ENCODE results near the gene CEP250. TPM values are rescaled to one million over a fixed set of nuclear protein-coding genes. Genes with fewer than 3 reads are reported as not detected.

CEP250 gene
- total RNA-seq, 1 donor from 2014 or later = 74.1 TPM

GRCh38 chr20:35449855-35450254 lies 5.5 kb upstream of the CEP250 start:
- intact Hi-C loops (cut with micrococcal nuclease) = loop anchor here (10.0 kb wide), 1 partner anchor 625 kb away; the partner anchor contains the start of gene NCOA6

DNA sequence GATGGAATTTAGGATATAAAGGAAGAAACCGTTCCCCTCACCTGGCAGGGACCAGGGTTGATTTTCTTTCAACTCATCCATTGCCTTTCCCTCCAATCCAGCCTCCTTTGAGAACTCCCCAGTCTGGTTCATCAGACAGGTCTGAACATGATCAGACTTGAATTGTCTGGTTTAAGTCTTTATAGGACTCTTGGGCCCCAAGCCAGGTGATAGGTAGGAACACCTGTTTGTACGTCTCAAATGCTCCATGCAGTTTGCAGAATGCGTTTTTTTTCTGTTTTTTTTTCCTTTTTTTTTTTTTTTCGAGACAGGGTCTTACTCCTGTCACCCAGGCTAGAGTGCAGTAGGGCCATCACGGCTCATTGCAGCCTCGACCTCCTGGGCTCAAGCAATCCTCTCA lies 4.1 kb upstream of the CEP250 start:
- intact Hi-C loops (cut with micrococcal nuclease) = loop anchor here (10.0 kb wide), 1 partner anchor 626 kb away; the partner anchor contains the start of gene NCOA6

- intact Hi-C loops (cut with micrococcal nuclease) = loop anchor here (1.0 to 10.0 kb wide), 10 partner anchors 37 to 1725 kb away; partner anchors contain the start of genes CPNE1, MROH8, NCOA6 and NFS1
Observed at GRCh38 chr20:35453647-35454046, 1.8 kb upstream of the CEP250 start.

DNA sequence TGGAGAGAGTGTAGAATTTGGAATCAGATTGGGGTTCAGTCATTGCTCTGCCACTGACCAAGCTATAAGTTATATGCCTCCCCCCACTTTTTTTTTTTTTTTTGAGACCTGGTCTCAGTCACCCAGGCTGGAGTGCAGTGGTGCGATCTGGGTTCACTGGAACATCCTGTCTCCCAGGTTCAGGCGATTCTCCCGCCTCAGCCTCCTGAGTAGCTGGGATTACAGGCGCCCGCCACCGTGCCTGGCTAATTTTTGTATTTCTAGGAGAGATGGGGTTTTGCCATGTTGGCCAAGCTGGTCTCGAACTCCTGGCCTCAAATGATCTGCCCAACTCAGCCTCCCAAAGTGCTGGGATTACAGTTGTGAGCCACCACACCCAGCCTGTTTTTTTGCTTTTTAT lies 1.3 kb downstream of the CEP250 start:
- intact Hi-C loops (cut with micrococcal nuclease) = loop anchor here (10.0 kb wide), 1 partner anchor 632 kb away; the partner anchor contains the start of gene NCOA6

GRCh38 chr20:35457539-35457938 lies 2.1 kb downstream of the CEP250 start:
- intact Hi-C loops (cut with micrococcal nuclease) = loop anchor here (10.0 kb wide), 1 partner anchor 633 kb away; the partner anchor contains the start of gene NCOA6

DNA sequence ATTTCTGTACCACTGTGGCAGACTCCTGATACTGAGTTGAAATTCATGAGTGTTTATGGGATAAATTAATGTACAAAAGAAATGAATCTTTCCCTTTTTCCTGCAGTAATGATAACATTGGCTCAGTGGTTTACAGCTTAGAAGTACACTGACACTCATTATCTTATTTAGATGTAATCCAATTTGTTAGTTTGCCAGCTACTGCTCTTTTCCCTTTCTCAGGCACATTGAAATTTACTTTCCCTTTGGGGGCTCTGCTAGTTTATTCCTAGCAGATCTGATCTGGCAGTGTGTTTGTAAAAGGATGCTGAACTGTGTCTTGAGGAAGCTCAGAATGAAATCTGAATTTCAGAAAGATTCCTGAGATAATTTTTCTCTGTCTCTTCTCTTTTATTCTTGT lies 3.0 kb downstream of the CEP250 start:
- intact Hi-C loops (cut with micrococcal nuclease) = loop anchor here (10.0 kb wide), 1 partner anchor 634 kb away; the partner anchor contains the start of gene NCOA6

DNA sequence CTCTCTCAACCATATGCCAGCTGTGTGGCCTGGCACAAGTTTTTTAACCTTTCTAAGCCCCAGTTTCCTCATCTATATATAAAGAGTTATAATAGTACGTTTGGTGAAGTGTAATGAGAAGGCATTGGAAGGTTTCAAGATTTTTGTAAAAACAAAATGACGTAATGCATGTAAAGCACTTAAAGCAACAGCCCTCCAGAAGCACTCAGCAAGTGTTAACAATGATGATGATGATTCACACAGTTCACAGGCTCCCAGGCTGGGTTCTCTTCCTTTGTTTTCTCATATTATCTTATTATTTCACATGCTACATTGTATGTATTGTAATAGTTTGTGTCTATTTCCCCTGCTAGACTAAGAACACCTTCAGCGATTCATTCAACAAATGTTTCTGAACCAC lies 6.2 kb downstream of the CEP250 start:
- intact Hi-C loops (cut with micrococcal nuclease) = loop anchor here (2.0 kb wide), 1 partner anchor 203 kb away; the partner anchor contains the start of genes CPNE1 and RBM12

- intact Hi-C loops (cut with micrococcal nuclease) = loop anchor here (2.0 kb wide), 1 partner anchor 202 kb away; the partner anchor contains the start of genes CPNE1 and RBM12
Observed at GRCh38 chr20:35462351-35462750, 7.0 kb downstream of the CEP250 start.

- intact Hi-C loops (cut with micrococcal nuclease) = loop anchor here (1.0 to 2.0 kb wide), 9 partner anchors 8 to 529 kb away; partner anchors contain the start of genes CEP250, CPNE1, NFS1 and RBM12
Observed at GRCh38 chr20:35463455-35464300, 8.3 kb downstream of the CEP250 start.

DNA sequence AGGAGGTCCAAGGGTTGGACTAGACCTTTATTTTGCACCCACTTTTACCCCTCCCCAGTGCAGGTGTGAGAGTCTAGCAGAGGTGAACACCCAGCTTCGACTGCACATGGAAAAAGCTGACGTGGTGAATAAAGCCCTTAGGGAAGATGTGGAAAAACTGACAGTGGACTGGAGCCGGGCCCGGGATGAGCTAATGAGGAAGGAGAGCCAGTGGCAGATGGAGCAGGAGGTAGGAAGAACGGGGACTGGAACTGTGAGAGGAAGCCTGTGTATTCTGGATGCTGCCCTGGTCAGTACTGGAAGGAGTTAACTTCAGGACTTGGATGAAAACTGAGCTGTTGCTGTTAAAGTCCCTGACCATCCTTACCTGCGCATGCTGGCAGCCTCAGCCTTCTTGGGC lies 10.6 kb downstream of the CEP250 start:
- intact Hi-C loops (cut with micrococcal nuclease) = no loop called here

DNA sequence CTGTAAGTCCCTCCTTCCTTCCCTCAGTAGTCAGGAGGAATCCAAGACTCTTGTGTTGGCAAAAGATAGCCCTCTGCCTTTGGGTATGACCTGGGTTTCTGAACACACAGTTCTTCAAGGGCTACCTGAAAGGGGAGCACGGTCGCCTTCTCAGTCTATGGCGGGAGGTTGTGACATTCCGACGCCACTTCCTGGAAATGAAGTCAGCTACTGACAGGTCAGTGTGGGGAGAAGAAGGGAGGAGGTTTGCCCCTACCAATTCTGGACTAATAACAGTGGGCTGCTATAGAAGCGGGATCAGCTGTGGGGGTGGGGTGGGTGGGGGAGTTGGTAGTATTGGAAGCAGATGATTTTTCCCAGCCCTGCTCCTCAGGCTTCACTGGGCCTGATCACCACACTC lies 11.5 kb downstream of the CEP250 start:
- intact Hi-C loops (cut with micrococcal nuclease) = no loop called here

GRCh38 chr20:35467339-35468224 lies 12.2 kb downstream of the CEP250 start:
- intact Hi-C loops (cut with micrococcal nuclease) = no loop called here

- intact Hi-C loops (cut with micrococcal nuclease) = no loop called here
Observed at GRCh38 chr20:35468671-35469334, 13.4 kb downstream of the CEP250 start.

DNA sequence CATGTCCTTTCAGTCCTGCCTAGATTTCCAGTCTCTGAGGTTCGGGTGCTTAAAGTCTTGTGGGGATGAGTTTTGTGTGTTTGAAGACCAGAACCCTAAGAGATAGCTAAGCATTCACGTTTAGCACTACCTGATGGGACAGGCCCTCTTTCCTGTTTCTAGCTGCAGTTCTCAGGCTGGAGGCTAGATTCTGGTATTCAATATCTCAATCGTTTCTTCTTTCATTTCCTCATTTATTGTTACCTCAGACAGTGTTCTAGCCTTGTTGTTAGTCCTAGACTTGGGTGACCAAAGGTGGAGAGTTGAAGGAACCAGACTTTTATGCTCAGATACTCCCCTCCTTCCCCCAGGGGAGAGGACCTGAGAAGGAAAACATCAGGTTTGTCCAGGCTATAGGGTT lies 16.8 kb downstream of the CEP250 start:
- intact Hi-C loops (cut with micrococcal nuclease) = no loop called here

GRCh38 chr20:35473684-35474083 lies 18.3 kb downstream of the CEP250 start:
- intact Hi-C loops (cut with micrococcal nuclease) = no loop called here

- intact Hi-C loops (cut with micrococcal nuclease) = no loop called here
Observed at GRCh38 chr20:35474303-35474871, 19.0 kb downstream of the CEP250 start.

- intact Hi-C loops (cut with micrococcal nuclease) = no loop called here
Observed at GRCh38 chr20:35476288-35476687, 20.9 kb downstream of the CEP250 start.

DNA sequence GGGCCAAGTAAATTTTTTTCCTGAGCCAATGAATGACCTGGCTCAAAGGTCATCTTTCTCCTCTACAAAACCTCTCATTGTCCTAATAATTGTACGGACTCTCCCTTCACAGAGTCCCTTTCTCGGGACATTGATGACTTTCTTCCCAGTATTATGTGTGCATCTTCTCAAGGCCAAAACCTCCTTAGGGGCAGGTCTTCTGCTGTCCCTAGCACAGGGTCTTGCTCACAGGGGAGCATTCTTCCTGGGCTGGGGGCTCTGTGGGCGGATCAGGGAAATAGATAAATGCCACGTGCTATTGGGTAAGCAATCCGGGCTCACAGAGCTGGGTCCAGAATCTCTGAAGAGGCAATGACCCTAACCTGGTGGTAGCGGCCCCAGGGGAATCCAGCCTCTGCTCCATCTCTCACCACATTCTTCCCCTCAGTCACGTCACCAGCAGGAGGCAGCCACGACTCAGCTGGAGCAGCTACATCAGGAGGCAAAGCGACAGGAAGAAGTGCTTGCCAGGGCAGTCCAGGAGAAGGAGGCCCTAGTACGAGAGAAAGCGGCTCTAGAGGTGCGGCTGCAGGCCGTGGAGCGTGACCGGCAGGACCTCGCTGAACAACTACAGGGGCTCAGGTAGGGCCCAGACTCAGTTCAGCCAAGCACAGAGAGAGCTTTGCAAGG lies 23.5 kb downstream of the CEP250 start:
- intact Hi-C loops (cut with micrococcal nuclease) = no loop called here

GRCh38 chr20:35479798-35480197 lies 24.4 kb downstream of the CEP250 start:
- intact Hi-C loops (cut with micrococcal nuclease) = no loop called here

DNA sequence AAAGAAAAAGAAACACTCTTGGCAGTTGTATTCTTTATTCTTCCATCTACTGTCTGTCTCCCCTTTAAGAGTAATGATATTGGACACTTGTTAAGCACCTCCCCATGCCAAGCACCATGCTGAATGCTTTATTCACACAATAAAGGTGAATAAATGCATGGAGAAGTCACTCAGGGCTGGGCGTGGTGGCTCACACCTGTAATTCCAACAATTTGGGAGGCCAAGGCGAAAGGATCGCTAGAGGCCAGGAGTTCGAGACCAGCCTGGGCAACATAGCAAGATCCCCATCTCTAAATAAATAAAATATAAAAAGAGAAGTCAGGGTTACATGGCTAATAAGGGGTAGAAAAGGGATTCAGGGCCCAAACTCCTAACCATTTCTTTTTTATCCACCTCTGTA lies 32.1 kb downstream of the CEP250 start:
- intact Hi-C loops (cut with micrococcal nuclease) = no loop called here

Measured in T-helper 1 cell treated with Interleukin-12 subunit alpha and Interleukin-12 subunit beta and Interleukin-4 antibody, amounts not matched to agents 30 ng/mL and 1 ng/mL, for 36 hours (primary cell).